ENCODE data around the gene EIF4A3.

The EIF4A3 gene

DNA sequence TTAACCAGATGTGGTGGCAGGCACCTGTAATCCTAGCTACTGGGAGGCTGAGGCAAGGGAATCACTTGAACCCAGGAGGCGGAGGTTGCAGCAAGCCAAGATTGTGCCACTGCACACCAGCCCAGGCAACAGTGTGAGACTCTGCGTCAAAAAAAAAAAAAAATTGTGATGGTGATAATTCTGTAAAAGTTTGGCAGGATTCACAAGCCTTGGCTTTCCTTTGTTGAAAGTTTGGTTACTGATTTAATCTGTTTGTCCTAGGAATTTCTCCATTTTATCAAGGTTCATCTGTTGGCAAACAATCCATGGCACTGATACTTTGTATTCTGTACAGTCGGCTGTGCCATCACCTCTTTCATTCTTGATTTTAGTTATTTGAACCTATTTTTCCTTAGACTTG, 15.9 kb downstream of the EIF4A3 start:
- TF ChIP-seq CTCF (IDR thresholded peaks at IDR 0.05; ENCODE audit: borderline replicate concordance, control extremely low read depth, extremely low read depth, insufficient read depth, missing control alignments): no peak
- in situ Hi-C loops (cut with MboI; ENCODE audit: low sequenced_read_pairs, unreplicated experiment): no loop called here
- no peak for DNase-seq (ENCODE audit: low spot score)

- no peak for TF ChIP-seq CTCF (IDR thresholded peaks at IDR 0.05; ENCODE audit: borderline replicate concordance, control extremely low read depth, extremely low read depth, insufficient read depth, missing control alignments)
- DNase-seq (ENCODE audit: low spot score): no peak
- in situ Hi-C loops (cut with MboI; ENCODE audit: low sequenced_read_pairs, unreplicated experiment): no loop called here
These were observed 17.8 kb downstream of the EIF4A3 start for GRCh38 chr17:80129006-80129565.

DNA sequence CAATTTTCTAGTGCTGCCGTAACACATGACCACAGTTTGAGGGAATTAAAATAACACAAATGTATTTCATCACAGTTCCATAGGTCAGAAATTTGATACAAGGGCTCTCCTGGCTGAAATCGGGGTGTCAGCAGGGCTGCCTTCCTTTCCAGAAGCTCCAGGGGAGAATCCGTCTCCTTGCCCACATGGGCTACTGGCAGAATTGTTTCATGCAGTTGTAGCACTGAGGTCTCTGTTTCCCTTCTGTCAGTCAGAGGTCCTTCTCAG, 20.5 kb downstream of the EIF4A3 start:
- in situ Hi-C loops (cut with MboI; ENCODE audit: low sequenced_read_pairs, unreplicated experiment): no loop called here
- no peak for TF ChIP-seq CTCF (IDR thresholded peaks at IDR 0.05; ENCODE audit: borderline replicate concordance, control extremely low read depth, extremely low read depth, insufficient read depth, missing control alignments)
- DNase-seq (ENCODE audit: low spot score): no peak

GRCh38 chr17:80125656-80126448, 21.1 kb downstream of the EIF4A3 start:
- in situ Hi-C loops (cut with MboI; ENCODE audit: low sequenced_read_pairs, unreplicated experiment): no loop called here
- no peak for TF ChIP-seq CTCF (IDR thresholded peaks at IDR 0.05; ENCODE audit: borderline replicate concordance, control extremely low read depth, extremely low read depth, insufficient read depth, missing control alignments)
- no peak for DNase-seq (ENCODE audit: low spot score)

DNA sequence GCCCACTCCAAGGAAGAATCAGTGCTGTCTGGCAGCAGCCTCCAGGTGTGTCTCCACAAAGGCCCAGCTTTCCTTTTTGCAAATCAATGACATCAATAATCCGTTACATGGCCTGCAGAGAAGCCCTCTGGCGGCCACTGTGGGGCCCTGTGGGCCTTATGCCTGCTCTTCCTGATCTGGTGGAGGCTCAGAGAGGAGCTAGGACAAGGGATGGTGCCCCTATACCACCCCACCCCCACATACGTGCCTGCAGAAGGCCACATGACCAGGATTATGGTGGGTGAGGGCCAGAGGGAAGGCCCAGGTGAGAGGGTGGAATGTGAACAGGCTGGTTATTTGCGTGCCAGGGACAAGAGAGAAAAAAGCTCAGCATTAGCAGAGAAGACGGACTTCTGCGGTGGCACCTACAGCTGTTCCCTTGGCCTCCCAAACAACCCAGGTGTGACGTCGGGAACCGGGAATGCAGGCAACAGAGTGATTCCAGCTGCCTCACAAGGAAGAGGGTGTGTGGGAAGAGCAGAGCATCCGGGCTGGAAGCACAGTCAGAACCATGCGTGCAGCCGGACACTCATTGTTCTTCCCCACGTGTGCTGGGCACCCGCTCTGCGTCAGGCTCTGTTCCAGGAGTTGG, 22.5 kb downstream of the EIF4A3 start:
- TF ChIP-seq CTCF (IDR thresholded peaks at IDR 0.05; ENCODE audit: borderline replicate concordance, control extremely low read depth, extremely low read depth, insufficient read depth, missing control alignments): no peak
- peak; percentile 47 for DNase-seq (ENCODE audit: low spot score)
- in situ Hi-C loops (cut with MboI; ENCODE audit: low sequenced_read_pairs, unreplicated experiment): no loop called here

GRCh38 chr17:80123791-80124190, 23.1 kb downstream of the EIF4A3 start:
- in situ Hi-C loops (cut with MboI; ENCODE audit: low sequenced_read_pairs, unreplicated experiment): no loop called here
- no peak for DNase-seq (ENCODE audit: low spot score)
- no peak for TF ChIP-seq CTCF (IDR thresholded peaks at IDR 0.05; ENCODE audit: borderline replicate concordance, control extremely low read depth, extremely low read depth, insufficient read depth, missing control alignments)

Measured in GM13976 (cell line).